Measurements from ENCODE around the gene ITPRIP. TPM values are rescaled to one million over a fixed set of nuclear protein-coding genes. Genes with fewer than 3 reads are reported as not detected.

The ITPRIP gene
- polyA plus RNA-seq, 1 of the 3 experiments (the other 2 are of a cell fraction): 22.1 TPM

GRCh38 chr10:104326991-104327610, 11.2 kb downstream of the ITPRIP start:
- 96% methylated on average over 8 of the region's 9 CpGs for WGBS (ENCODE audit: low lambda C conversion rate)
- Histone ChIP-seq H3K36me3 (replicated peaks in 1 of 2; ENCODE audit: control insufficient read depth in 1 of 2, insufficient read depth in 2 of 2, low read length in 1 of 2) (peaks cover 0 to 6% of the 10 kb centered on the region in 2 experiments), H3K27ac (ENCODE audit: low read depth in 2 of 2, low read length in 1 of 2) (peak overlapping the region in 1 of 2 experiments; percentile 96; a peak in 2 of 4 replicates), H4K20me1 (ENCODE audit: insufficient read depth) (0 out of 2 replicates have a peak, but pooled peaks cover 5% of the 10 kb centered on the region), H3K4me1 (ENCODE audit: control insufficient read depth in 1 of 2, insufficient read depth in 2 of 2, low read depth in 1 of 2, low read length in 1 of 2) (peaks cover 57 to 68% of the 10 kb centered on the region in 2 experiments), H3K9ac (peak overlapping the region; percentile 83; the same call in 1 of the 2 replicates), H3K4me3 (ENCODE audit: low read depth in 2 of 2, low read length in 1 of 2) (no peak overlapping the region), H3K9me3 (no peaks in the 10 kb centered on the region), H3K4me2 (peak overlapping the region; percentile 69), H3K27me3 (ENCODE audit: insufficient read depth) (no peaks in the 10 kb centered on the region), H3K79me2 (ENCODE audit: insufficient read depth) (peaks cover 87% of the 10 kb centered on the region), H3F3A (replicated peaks; ENCODE audit: insufficient read depth) (peaks cover 43% of the 10 kb centered on the region), H3K9me2 (no peaks in the 10 kb centered on the region), H2AFZ (ENCODE audit: low read depth) (no peak overlapping the region)
- ChIA-PET CTCF (interaction anchor here (4.3 kb wide), 1 partner anchor 22 kb away, joined by 21 read pairs; no protein-coding TSS in a partner anchor), POLR2A (no interaction called here)
- TF ChIP-seq MEF2A (IDR thresholded peaks at IDR 0.05; ENCODE audit: borderline replicate concordance, low read depth): no peak
- no peak for TF ChIP-seq REST (IDR thresholded peaks at IDR 0.05; ENCODE audit: low read depth, low read length)
- no peak for TF ChIP-seq MXI1 (IDR thresholded peaks at IDR 0.05; ENCODE audit: low read depth, low read length)
- no peak for TF ChIP-seq SIN3A (IDR thresholded peaks at IDR 0.05; ENCODE audit: borderline replicate concordance, low read depth, low read length)
- TF ChIP-seq FOXJ3 (CRISPR knock-in tag; IDR thresholded peaks at IDR 0.05): no peak
- TF ChIP-seq MAX (IDR thresholded peaks at IDR 0.05; ENCODE audit: low read depth): no peak
- TF ChIP-seq NFIC (IDR thresholded peaks at IDR 0.05; ENCODE audit: borderline replicate concordance): no peak
- no peak for TF ChIP-seq CTCF (IDR thresholded peaks at IDR 0.05)
- no peak for TF ChIP-seq PBX3 (IDR thresholded peaks at IDR 0.05)
- no peak for DNase-seq

All from SK-N-SH (cell line).